Measurements from ENCODE around the gene CDC42BPB. TPM values are rescaled to one million over a fixed set of nuclear protein-coding genes. Genes with fewer than 3 reads are reported as not detected.

The CDC42BPB gene
- total RNA-seq, 1 donor from 2014 or later: 147 TPM

GRCh38 chr14:102986810-102987579 lies 70.4 kb downstream of the CDC42BPB start:
- H3K36me3 ChIP-seq (ENCODE audit: control insufficient read depth, insufficient read depth, low read length): peaks cover 5% of the 10 kb centered on the region
- DNase-seq (ENCODE audit: low read depth): no peak

GRCh38 chr14:102985665-102986064 lies 71.7 kb downstream of the CDC42BPB start:
- no peak for TF ChIP-seq CTCF (IDR thresholded peaks at IDR 0.05; ENCODE audit: insufficient read depth, low read length, poor library complexity, severe bottlenecking)
- H3K4me3 ChIP-seq (ENCODE audit: low read depth, low read length): no peak overlapping the region
- DNase-seq (ENCODE audit: low read depth): no peak
- no peaks in the 10 kb centered on the region for H3K27me3 ChIP-seq (ENCODE audit: control insufficient read depth, insufficient read depth, low read length)
- peaks cover 5% of the 10 kb centered on the region for H3K36me3 ChIP-seq (ENCODE audit: control insufficient read depth, insufficient read depth, low read length)

More at GRCh38 chr14:102986810-102987579, 70.4 kb downstream of the CDC42BPB start:
- no peak for TF ChIP-seq CTCF (IDR thresholded peaks at IDR 0.05; ENCODE audit: insufficient read depth, low read length, poor library complexity, severe bottlenecking)
- no peak overlapping the region for H3K4me3 ChIP-seq (ENCODE audit: low read depth, low read length)
- H3K27me3 ChIP-seq (ENCODE audit: control insufficient read depth, insufficient read depth, low read length): no peaks in the 10 kb centered on the region

- TF ChIP-seq CTCF (IDR thresholded peaks at IDR 0.05; ENCODE audit: insufficient read depth, low read length, poor library complexity, severe bottlenecking): no peak
- Histone ChIP-seq H3K36me3 (ENCODE audit: control insufficient read depth, insufficient read depth, low read length) (peaks cover 5% of the 10 kb centered on the region), H3K27me3 (ENCODE audit: control insufficient read depth, insufficient read depth, low read length) (no peaks in the 10 kb centered on the region), H3K4me3 (ENCODE audit: low read depth, low read length) (no peak overlapping the region)
- DNase-seq (ENCODE audit: low read depth): no peak
These were observed 72.8 kb downstream of the CDC42BPB start for GRCh38 chr14:102984336-102985102.

GRCh38 chr14:102983496-102983895 lies 73.9 kb downstream of the CDC42BPB start:
- Histone ChIP-seq H3K27me3 (ENCODE audit: control insufficient read depth, insufficient read depth, low read length) (no peaks in the 10 kb centered on the region), H3K36me3 (ENCODE audit: control insufficient read depth, insufficient read depth, low read length) (peaks cover 5% of the 10 kb centered on the region), H3K4me3 (ENCODE audit: low read depth, low read length) (no peak overlapping the region)
- no peak for TF ChIP-seq CTCF (IDR thresholded peaks at IDR 0.05; ENCODE audit: insufficient read depth, low read length, poor library complexity, severe bottlenecking)
- DNase-seq (ENCODE audit: low read depth): no peak

GRCh38 chr14:102982852-102983470 lies 74.4 kb downstream of the CDC42BPB start:
- Histone ChIP-seq H3K4me3 (ENCODE audit: low read depth, low read length) (no peak overlapping the region), H3K27me3 (ENCODE audit: control insufficient read depth, insufficient read depth, low read length) (no peaks in the 10 kb centered on the region), H3K36me3 (ENCODE audit: control insufficient read depth, insufficient read depth, low read length) (peaks cover 5% of the 10 kb centered on the region)
- DNase-seq (ENCODE audit: low read depth): no peak
- TF ChIP-seq CTCF (IDR thresholded peaks at IDR 0.05; ENCODE audit: insufficient read depth, low read length, poor library complexity, severe bottlenecking): no peak
